Measurements from ENCODE around the gene ELANE. TPM values are rescaled to one million over a fixed set of nuclear protein-coding genes. Genes with fewer than 3 reads are reported as not detected.

ELANE gene
- total RNA-seq, 1 donor from 2014 or later: 0.67 TPM

DNA sequence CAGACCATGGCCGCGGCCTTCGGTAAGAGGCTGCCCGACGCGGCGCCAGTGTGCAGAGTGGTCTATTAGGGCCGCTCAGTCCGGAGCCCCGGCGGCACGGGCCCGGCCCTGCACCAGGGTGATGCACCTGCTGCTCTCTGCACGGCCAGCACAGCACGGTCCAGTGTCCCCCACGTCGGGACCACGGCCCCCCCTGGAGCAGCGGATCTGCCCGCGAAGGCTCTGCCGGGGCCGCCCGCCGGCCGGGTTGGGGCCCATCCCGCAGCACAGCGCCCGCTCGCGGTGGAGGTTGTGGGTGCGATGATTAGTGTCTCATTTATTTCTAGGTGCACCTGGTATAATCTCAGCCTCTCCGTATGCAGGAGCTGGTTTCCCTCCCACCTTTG lies 46.9 kb upstream of the ELANE start:
- Histone ChIP-seq H3K36me3 (ENCODE audit: control insufficient read depth, insufficient read depth, low read length) (peaks cover 7% of the 10 kb centered on the region), H3K27me3 (ENCODE audit: control insufficient read depth, insufficient read depth, low read length) (no peaks in the 10 kb centered on the region), H3K4me3 (ENCODE audit: low read depth, low read length) (no peak overlapping the region)
- no peak for DNase-seq (ENCODE audit: low read depth)
- TF ChIP-seq, protein P1, sequence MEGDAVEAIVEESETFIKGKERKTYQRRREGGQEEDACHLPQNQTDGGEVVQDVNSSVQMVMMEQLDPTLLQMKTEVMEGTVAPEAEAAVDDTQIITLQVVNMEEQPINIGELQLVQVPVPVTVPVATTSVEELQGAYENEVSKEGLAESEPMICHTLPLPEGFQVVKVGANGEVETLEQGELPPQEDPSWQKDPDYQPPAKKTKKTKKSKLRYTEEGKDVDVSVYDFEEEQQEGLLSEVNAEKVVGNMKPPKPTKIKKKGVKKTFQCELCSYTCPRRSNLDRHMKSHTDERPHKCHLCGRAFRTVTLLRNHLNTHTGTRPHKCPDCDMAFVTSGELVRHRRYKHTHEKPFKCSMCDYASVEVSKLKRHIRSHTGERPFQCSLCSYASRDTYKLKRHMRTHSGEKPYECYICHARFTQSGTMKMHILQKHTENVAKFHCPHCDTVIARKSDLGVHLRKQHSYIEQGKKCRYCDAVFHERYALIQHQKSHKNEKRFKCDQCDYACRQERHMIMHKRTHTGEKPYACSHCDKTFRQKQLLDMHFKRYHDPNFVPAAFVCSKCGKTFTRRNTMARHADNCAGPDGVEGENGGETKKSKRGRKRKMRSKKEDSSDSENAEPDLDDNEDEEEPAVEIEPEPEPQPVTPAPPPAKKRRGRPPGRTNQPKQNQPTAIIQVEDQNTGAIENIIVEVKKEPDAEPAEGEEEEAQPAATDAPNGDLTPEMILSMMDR (IDR thresholded peaks at IDR 0.05; ENCODE audit: insufficient read depth, low read length, poor library complexity, severe bottlenecking): no peak

DNA sequence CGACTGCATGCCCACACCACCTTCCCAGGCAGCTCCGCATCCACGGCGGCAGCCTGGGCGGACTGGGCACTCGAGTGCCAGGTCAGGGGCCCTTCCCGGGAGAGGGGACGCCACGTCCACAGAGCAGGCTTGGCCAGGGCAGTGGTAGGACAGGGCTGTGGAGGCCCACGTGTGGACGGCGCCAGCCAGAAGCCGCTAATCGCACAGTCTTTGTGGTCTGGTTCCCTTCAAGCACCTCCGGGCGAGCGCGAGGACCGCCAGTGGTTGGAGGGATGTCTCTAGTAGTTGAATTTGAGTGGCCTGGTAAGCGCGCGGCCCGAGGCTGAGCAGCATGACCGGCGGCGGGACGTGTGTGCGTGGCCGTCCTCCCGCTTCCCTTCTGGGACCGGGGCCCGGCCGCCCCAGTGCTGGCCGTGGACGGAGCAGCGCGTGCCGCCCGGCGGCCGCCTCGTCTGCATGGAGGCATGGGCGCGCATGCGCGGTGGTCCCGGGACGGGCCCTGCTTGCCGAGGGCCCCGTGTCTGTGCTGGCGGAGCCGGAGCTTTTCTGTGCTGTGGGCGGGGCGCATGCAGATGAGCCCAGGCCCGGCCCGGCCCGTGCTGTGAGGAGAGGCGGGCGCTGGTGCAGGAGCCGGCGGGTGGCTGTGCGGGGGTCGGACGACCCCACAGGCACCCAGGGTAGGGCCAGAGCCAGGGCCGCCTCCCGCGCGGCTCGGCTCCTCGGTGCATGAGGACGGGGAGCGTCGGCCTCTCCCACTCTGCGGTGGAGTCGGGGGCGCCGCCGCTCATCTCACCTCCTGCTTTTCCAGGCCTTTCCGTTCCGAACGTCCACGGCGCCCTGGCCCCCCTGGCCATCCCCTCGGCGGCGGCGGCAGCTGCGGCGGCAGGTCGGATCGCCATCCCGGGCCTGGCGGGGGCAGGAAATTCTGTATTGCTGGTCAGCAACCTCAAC lies 46.2 kb upstream of the ELANE start:
- DNase-seq (ENCODE audit: low read depth): no peak
- Histone ChIP-seq H3K4me3 (ENCODE audit: low read depth, low read length) (no peak overlapping the region), H3K36me3 (ENCODE audit: control insufficient read depth, insufficient read depth, low read length) (peaks cover 7% of the 10 kb centered on the region), H3K27me3 (ENCODE audit: control insufficient read depth, insufficient read depth, low read length) (no peaks in the 10 kb centered on the region)
- TF ChIP-seq, protein P1 (IDR thresholded peaks at IDR 0.05; ENCODE audit: insufficient read depth, low read length, poor library complexity, severe bottlenecking): no peak

DNA sequence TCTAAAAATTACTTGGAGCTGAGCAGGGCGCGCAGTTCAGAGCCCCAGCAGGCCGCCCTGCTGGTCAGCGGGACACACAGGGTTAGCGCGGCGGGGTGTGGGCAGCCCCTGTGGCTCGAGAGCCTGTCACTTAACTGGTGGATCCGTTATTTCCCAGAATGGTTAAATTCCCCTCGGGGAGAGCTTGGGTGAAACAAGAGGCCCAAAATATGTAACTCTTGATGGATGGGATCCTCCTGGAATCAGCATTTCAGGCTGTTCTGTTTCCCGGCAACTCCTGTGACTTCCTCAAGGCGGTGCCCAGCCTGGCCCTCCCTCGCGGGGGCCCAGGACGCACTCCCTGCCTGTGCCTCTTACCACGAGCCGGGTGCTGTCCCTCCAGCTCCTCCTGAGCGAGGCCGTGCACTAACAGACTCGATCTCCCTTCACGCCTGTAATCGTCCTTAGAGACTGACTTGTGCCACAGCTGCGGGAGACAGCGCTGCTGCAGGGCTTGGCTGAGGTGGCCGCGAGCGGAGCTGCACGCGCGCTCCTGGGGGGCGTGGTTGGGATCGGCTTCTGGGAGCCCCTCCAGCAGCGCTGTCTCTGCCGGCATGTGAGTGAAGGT lies 45.2 kb upstream of the ELANE start:
- no peak overlapping the region for H3K4me3 ChIP-seq (ENCODE audit: low read depth, low read length)
- DNase-seq (ENCODE audit: low read depth): no peak
- H3K36me3 ChIP-seq (ENCODE audit: control insufficient read depth, insufficient read depth, low read length): peaks cover 8% of the 10 kb centered on the region
- TF ChIP-seq, protein P1 (IDR thresholded peaks at IDR 0.05; ENCODE audit: insufficient read depth, low read length, poor library complexity, severe bottlenecking): no peak
- no peaks in the 10 kb centered on the region for H3K27me3 ChIP-seq (ENCODE audit: control insufficient read depth, insufficient read depth, low read length)

DNA sequence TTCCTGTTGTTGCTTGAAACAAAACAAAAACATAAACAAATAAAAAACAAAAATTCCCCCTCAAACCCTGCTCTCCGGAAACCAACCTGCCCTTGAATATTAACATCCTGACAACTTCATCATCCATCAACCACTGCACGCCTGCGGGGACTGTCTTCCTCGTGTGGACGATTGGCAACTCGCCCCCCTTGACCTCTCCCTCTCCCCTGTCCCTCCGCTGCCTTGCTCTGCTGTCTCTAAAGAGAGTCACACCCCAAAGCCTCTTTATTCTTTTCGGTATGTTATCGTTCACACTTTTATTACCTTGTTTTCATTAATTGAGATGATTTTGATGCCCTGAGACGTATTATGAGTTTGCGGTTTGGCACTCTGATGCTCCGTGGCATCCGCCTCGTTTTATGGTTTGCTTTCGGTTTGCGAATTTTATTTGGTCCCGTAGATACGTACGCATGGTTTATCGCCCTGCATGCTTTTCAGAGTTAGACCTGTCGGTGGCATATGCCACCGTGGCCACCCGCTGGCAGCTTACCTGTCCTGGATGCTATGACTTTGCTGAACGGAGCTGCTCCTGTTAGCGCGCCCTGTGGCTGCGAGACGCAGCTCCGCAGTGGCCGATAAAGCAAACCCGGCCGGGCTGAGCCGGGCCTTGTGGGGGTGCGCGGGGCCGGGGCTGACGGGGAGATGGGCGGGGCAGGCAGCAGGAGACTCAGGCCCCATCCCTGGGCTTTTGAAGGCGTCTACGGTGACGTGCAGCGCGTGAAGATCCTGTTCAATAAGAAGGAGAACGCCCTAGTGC lies 44.3 kb upstream of the ELANE start:
- no peak for DNase-seq (ENCODE audit: low read depth)
- H3K36me3 ChIP-seq (ENCODE audit: control insufficient read depth, insufficient read depth, low read length): peaks cover 8% of the 10 kb centered on the region
- TF ChIP-seq, protein P1 (IDR thresholded peaks at IDR 0.05; ENCODE audit: insufficient read depth, low read length, poor library complexity, severe bottlenecking): no peak
- H3K4me3 ChIP-seq (ENCODE audit: low read depth, low read length): no peak overlapping the region
- no peaks in the 10 kb centered on the region for H3K27me3 ChIP-seq (ENCODE audit: control insufficient read depth, insufficient read depth, low read length)

DNA sequence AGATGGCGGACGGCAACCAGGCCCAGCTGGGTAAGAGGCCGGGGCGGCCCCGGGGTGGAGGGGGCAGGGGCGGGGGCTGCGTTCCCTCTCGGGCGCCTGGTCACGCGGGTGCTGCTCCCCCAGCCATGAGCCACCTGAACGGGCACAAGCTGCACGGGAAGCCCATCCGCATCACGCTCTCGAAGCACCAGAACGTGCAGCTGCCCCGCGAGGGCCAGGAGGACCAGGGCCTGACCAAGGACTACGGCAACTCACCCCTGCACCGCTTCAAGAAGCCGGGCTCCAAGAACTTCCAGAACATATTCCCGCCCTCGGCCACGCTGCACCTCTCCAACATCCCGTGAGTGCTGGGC lies 43.7 kb upstream of the ELANE start:
- TF ChIP-seq, protein P1 (IDR thresholded peaks at IDR 0.05; ENCODE audit: insufficient read depth, low read length, poor library complexity, severe bottlenecking): no peak
- no peak for DNase-seq (ENCODE audit: low read depth)
- Histone ChIP-seq H3K36me3 (ENCODE audit: control insufficient read depth, insufficient read depth, low read length) (peaks cover 8% of the 10 kb centered on the region), H3K27me3 (ENCODE audit: control insufficient read depth, insufficient read depth, low read length) (no peaks in the 10 kb centered on the region), H3K4me3 (ENCODE audit: low read depth, low read length) (no peak overlapping the region)

All from kidney epithelial cell (primary cell).